ENCODE data around the gene BBC3. TPM values are rescaled to one million over a fixed set of nuclear protein-coding genes. Genes with fewer than 3 reads are reported as not detected.
A peak's percentile ranks its signal among the peaks of the same experiment; 100 is the strongest.

Gene BBC3
- total and polyA plus RNA-seq, 4 experiments from 2014 or later = 3.7 to 32.2 (median 20.0) TPM

- Mint-ChIP-seq H3K27ac (no peak overlapping the region), H3K27me3 (no peaks in the 10 kb centered on the region), H3K36me3 (no peaks in the 10 kb centered on the region), H3K4me3 (no peak overlapping the region), H3K9me3 (no peaks in the 10 kb centered on the region), H3K4me1 (peaks cover 7 to 29% (median 20%) of the 10 kb centered on the region in 4 donors)
- Histone ChIP-seq H3K4me1 (ENCODE audit: insufficient read depth, low read length) (peaks cover 51% of the 10 kb centered on the region), H3K4me3 (ENCODE audit: low read length in 2 of 2) (no peak overlapping the region), H3K27me3 (ENCODE audit: insufficient read depth, low read length) (no peaks in the 10 kb centered on the region), H3K27ac (ENCODE audit: low read depth, low read length) (no peak overlapping the region), H3K36me3 (ENCODE audit: insufficient read depth, low read length) (no peaks in the 10 kb centered on the region), H3K9me3 (ENCODE audit: control insufficient read depth in 1 of 2, low read length in 2 of 2) (no peaks in the 10 kb centered on the region)
- ChIA-PET CTCF (ENCODE audit: partially characterized antibody) (interaction anchor here (3.6 to 16.1 kb wide), 3 partner anchors 17 to 88 kb away, joined by 62 to 609 read pairs (median 499); no protein-coding TSS in a partner anchor), POLR2A (ENCODE audit: partially characterized antibody) (interaction anchor here (1.0 to 6.9 kb wide), 7 partner anchors 10 to 129 kb away, joined by 3 to 156 read pairs (median 24); partner anchors contain the start of genes BBC3, CCDC9 and ZC3H4)
- intact Hi-C loops (cut with micrococcal nuclease) = loop anchor here (5.0 kb wide), 2 partner anchors 205 to 380 kb away; partner anchors contain the start of gene ARHGAP35
- DNase-seq = peak in 1 of 5 donors; percentile 33
Observed at GRCh38 chr19:47241919-47242577, 11.0 kb upstream of the BBC3 start.

GRCh38 chr19:47240996-47241918 lies 10.3 kb upstream of the BBC3 start:
- Histone ChIP-seq H3K36me3 (ENCODE audit: insufficient read depth, low read length) (no peaks in the 10 kb centered on the region), H3K9me3 (ENCODE audit: control insufficient read depth in 1 of 2, low read length in 2 of 2) (no peaks in the 10 kb centered on the region), H3K4me1 (ENCODE audit: insufficient read depth, low read length) (peaks cover 51% of the 10 kb centered on the region), H3K27ac (ENCODE audit: low read depth, low read length) (peak overlapping the region; percentile 45), H3K27me3 (ENCODE audit: insufficient read depth, low read length) (no peaks in the 10 kb centered on the region), H3K4me3 (ENCODE audit: low read length in 2 of 2) (peak overlapping the region in 1 of 2 donors; percentile 35)
- no peaks in the 10 kb centered on the region for H3K27me3 Mint-ChIP-seq
- peak overlapping the region in 5 of 8 donors; percentile 46 to 63 (median 55) for H3K4me3 Mint-ChIP-seq
- intact Hi-C loops (cut with micrococcal nuclease) = loop anchor here (5.0 kb wide), 2 partner anchors 204 to 379 kb away; partner anchors contain the start of gene ARHGAP35
- peaks cover 7 to 29% (median 20%) of the 10 kb centered on the region in 4 donors for H3K4me1 Mint-ChIP-seq
- POLR2A ChIA-PET (ENCODE audit: partially characterized antibody) = interaction anchor here (0.9 to 6.9 kb wide), 7 partner anchors 9 to 130 kb away, joined by 3 to 101 read pairs (median 5); partner anchors contain the start of gene CCDC9
- H3K27ac Mint-ChIP-seq = peak overlapping the region in 3 of 7 donors; percentile 41 to 64 (median 53)
- DNase-seq = peak; percentile 81 to 96 (median 84)
- H3K36me3 Mint-ChIP-seq = no peaks in the 10 kb centered on the region
- no peaks in the 10 kb centered on the region for H3K9me3 Mint-ChIP-seq
- CTCF ChIA-PET (ENCODE audit: partially characterized antibody) = interaction anchor here (0.6 to 1.1 kb wide), 2 partner anchors 31 to 34 kb away, joined by 4 to 5 read pairs; no protein-coding TSS in a partner anchor

- no peak for DNase-seq
- ChIA-PET POLR2A (ENCODE audit: partially characterized antibody) (interaction anchor here (0.9 to 6.9 kb wide), 10 partner anchors 8 to 129 kb away, joined by 3 to 101 read pairs (median 6); partner anchors contain the start of genes CCDC9, INAFM1 and ZC3H4), CTCF (ENCODE audit: partially characterized antibody) (interaction anchor here (0.6 to 1.1 kb wide), 2 partner anchors 30 to 33 kb away, joined by 4 to 5 read pairs; no protein-coding TSS in a partner anchor)
- H3K27me3 Mint-ChIP-seq = no peaks in the 10 kb centered on the region
- intact Hi-C loops (cut with micrococcal nuclease) = loop anchor here (5.0 kb wide), 2 partner anchors 203 to 378 kb away; partner anchors contain the start of gene ARHGAP35
- H3K36me3 Mint-ChIP-seq = no peaks in the 10 kb centered on the region
- H3K9me3 Mint-ChIP-seq = no peaks in the 10 kb centered on the region
- peaks cover 7 to 29% (median 20%) of the 10 kb centered on the region in 4 donors for H3K4me1 Mint-ChIP-seq
- peak overlapping the region in 7 of 8 donors; percentile 46 to 66 (median 54) for H3K4me3 Mint-ChIP-seq
- H3K4me1 ChIP-seq (ENCODE audit: insufficient read depth, low read length) = peaks cover 51% of the 10 kb centered on the region
- peak overlapping the region in 1 of 2 donors; percentile 35 for H3K4me3 ChIP-seq (ENCODE audit: low read length in 2 of 2)
- peak overlapping the region in 5 of 7 donors; percentile 41 to 68 (median 64) for H3K27ac Mint-ChIP-seq
- H3K27me3 ChIP-seq (ENCODE audit: insufficient read depth, low read length) = no peaks in the 10 kb centered on the region
- H3K9me3 ChIP-seq (ENCODE audit: control insufficient read depth in 1 of 2, low read length in 2 of 2) = no peaks in the 10 kb centered on the region
- no peaks in the 10 kb centered on the region for H3K36me3 ChIP-seq (ENCODE audit: insufficient read depth, low read length)
- peak overlapping the region; percentile 45 for H3K27ac ChIP-seq (ENCODE audit: low read depth, low read length)
Observed at GRCh38 chr19:47240556-47240955, 9.6 kb upstream of the BBC3 start.

- peak overlapping the region; percentile 45 for H3K27ac ChIP-seq (ENCODE audit: low read depth, low read length)
- no peaks in the 10 kb centered on the region for H3K36me3 ChIP-seq (ENCODE audit: insufficient read depth, low read length)
- H3K4me1 ChIP-seq (ENCODE audit: insufficient read depth, low read length) = peaks cover 50% of the 10 kb centered on the region
- no peaks in the 10 kb centered on the region for H3K36me3 Mint-ChIP-seq
- DNase-seq = peak; percentile 51 to 80 (median 56)
- H3K4me3 ChIP-seq (ENCODE audit: low read length in 2 of 2) = peak overlapping the region in 1 of 2 donors; percentile 46
- intact Hi-C loops (cut with micrococcal nuclease) = loop anchor here (5.0 kb wide), 2 partner anchors 202 to 377 kb away; partner anchors contain the start of gene ARHGAP35
- H3K9me3 ChIP-seq (ENCODE audit: control insufficient read depth in 1 of 2, low read length in 2 of 2) = no peaks in the 10 kb centered on the region
- no peaks in the 10 kb centered on the region for H3K27me3 Mint-ChIP-seq
- no peaks in the 10 kb centered on the region for H3K27me3 ChIP-seq (ENCODE audit: insufficient read depth, low read length)
- ChIA-PET CTCF (ENCODE audit: partially characterized antibody) (interaction anchor here (1.0 to 1.9 kb wide), 6 partner anchors 10 to 90 kb away, joined by 3 to 10 read pairs (median 3); no protein-coding TSS in a partner anchor), POLR2A (ENCODE audit: partially characterized antibody) (interaction anchor here (0.6 to 6.9 kb wide), 14 partner anchors 12 to 1720 kb away, joined by 3 to 101 read pairs (median 4); partner anchors contain the start of genes CCDC9, INAFM1 and ZC3H4)
- H3K27ac Mint-ChIP-seq = peak overlapping the region in 5 of 7 donors; percentile 23 to 85 (median 53)
- H3K4me1 Mint-ChIP-seq = peaks cover 7 to 26% (median 18%) of the 10 kb centered on the region in 4 donors
- no peaks in the 10 kb centered on the region for H3K9me3 Mint-ChIP-seq
- peak overlapping the region; percentile 46 to 63 (median 53) for H3K4me3 Mint-ChIP-seq
Observed at GRCh38 chr19:47239610-47240296, 8.8 kb upstream of the BBC3 start.

GRCh38 chr19:47239152-47239551 lies 8.2 kb upstream of the BBC3 start:
- ChIA-PET POLR2A (ENCODE audit: partially characterized antibody) (interaction anchor here (0.6 to 6.9 kb wide), 11 partner anchors 11 to 1720 kb away, joined by 3 to 101 read pairs (median 4); partner anchors contain the start of genes CCDC9, INAFM1 and ZC3H4), CTCF (ENCODE audit: partially characterized antibody) (interaction anchor here (1.0 to 1.9 kb wide), 6 partner anchors 10 to 89 kb away, joined by 3 to 10 read pairs (median 3); no protein-coding TSS in a partner anchor)
- no peaks in the 10 kb centered on the region for H3K27me3 Mint-ChIP-seq
- intact Hi-C loops (cut with micrococcal nuclease) = no loop called here
- H3K27ac ChIP-seq (ENCODE audit: low read depth, low read length) = peak overlapping the region; percentile 45
- H3K4me1 Mint-ChIP-seq = peaks cover 7 to 20% (median 15%) of the 10 kb centered on the region in 4 donors
- H3K36me3 Mint-ChIP-seq = no peaks in the 10 kb centered on the region
- peak overlapping the region; percentile 77 to 90 (median 84) for H3K4me3 Mint-ChIP-seq
- no peaks in the 10 kb centered on the region for H3K27me3 ChIP-seq (ENCODE audit: insufficient read depth, low read length)
- H3K9me3 Mint-ChIP-seq = no peaks in the 10 kb centered on the region
- H3K36me3 ChIP-seq (ENCODE audit: insufficient read depth, low read length) = no peaks in the 10 kb centered on the region
- peak in 2 of 5 donors; percentile 34 to 40 for DNase-seq
- peaks cover 45% of the 10 kb centered on the region for H3K4me1 ChIP-seq (ENCODE audit: insufficient read depth, low read length)
- peak overlapping the region; percentile 65 to 93 (median 89) for H3K27ac Mint-ChIP-seq
- no peaks in the 10 kb centered on the region for H3K9me3 ChIP-seq (ENCODE audit: control insufficient read depth in 1 of 2, low read length in 2 of 2)
- H3K4me3 ChIP-seq (ENCODE audit: low read length in 2 of 2) = no peak overlapping the region

Measured in CD4-positive, alpha-beta memory T cell (primary cell).